Glutamatergic neuron (in vitro differentiated cells): Measurements from ENCODE around the gene SLC4A8. TPM values are rescaled to one million over a fixed set of nuclear protein-coding genes. Genes with fewer than 3 reads are reported as not detected.

ENCODE experiments used
- DNase-seq: peaks from one replicate; pipeline ENCODE4 v3.0.0; 2022
- H3K27ac Mint-ChIP-seq: one replicate; pipeline ENCODE4 v1.8.0; 2020; ENCODE audit warnings: mild to moderate bottlenecking, mixed read lengths, inconsistent platforms; ENCODE audit not compliant: unreplicated experiment
- H3K27me3 Mint-ChIP-seq: one replicate; pipeline ENCODE4 v1.8.0; 2020; ENCODE audit warnings: mild to moderate bottlenecking, moderate library complexity, mixed read lengths, inconsistent platforms; ENCODE audit not compliant: unreplicated experiment
- H3K36me3 Mint-ChIP-seq: one replicate; pipeline ENCODE4 v1.8.0; 2020; ENCODE audit warnings: mild to moderate bottlenecking, mixed read lengths, inconsistent platforms; ENCODE audit not compliant: unreplicated experiment
- H3K4me1 Mint-ChIP-seq: one replicate; pipeline ENCODE4 v1.8.0; 2020; ENCODE audit warnings: mild to moderate bottlenecking, low read depth, mixed read lengths, inconsistent platforms; ENCODE audit not compliant: unreplicated experiment
- H3K4me3 Mint-ChIP-seq: one replicate; pipeline ENCODE4 v1.8.0; 2020; ENCODE audit warnings: mild to moderate bottlenecking, mixed read lengths, inconsistent platforms; ENCODE audit not compliant: unreplicated experiment
- H3K9me3 Mint-ChIP-seq: one replicate; pipeline ENCODE4 v1.8.0; 2020; ENCODE audit warnings: mild to moderate bottlenecking, moderate library complexity, mixed read lengths, inconsistent platforms; ENCODE audit not compliant: unreplicated experiment
- CTCF ChIP-seq: fragments of 200-600 bp; sonication (generic); IDR thresholded peaks from one replicate; pipeline ENCODE4 v1.5.0; 2021; ENCODE audit not compliant: partially characterized antibody, unreplicated experiment
- total RNA-seq: library from RNA; stranded (reverse); fragmentation: NEBNext Ultra II Directional; extraction: Animal tissue kit (Norgen Biotek cat#: 25700); gene quantifications from one replicate; pipeline ENCODE4 v1.2.1, GENCODE V29; 2021; ENCODE audit not compliant: unreplicated experiment

The SLC4A8 gene
- total RNA-seq, 1 donor from 2014 or later = 80.0 TPM

- Mint-ChIP-seq H3K4me3 (no peak overlapping the region), H3K9me3 (peaks cover 7% of the 10 kb centered on the region), H3K36me3 (no peaks in the 10 kb centered on the region), H3K27ac (no peak overlapping the region), H3K4me1 (peaks cover 16% of the 10 kb centered on the region), H3K27me3 (peaks cover 15% of the 10 kb centered on the region)
- no peak for DNase-seq
- TF ChIP-seq CTCF = no peak
These were observed 98.1 kb downstream of the SLC4A8 start for GRCh38 chr12:51522696-51523095.

- DNase-seq = no peak
- Mint-ChIP-seq H3K36me3 (no peaks in the 10 kb centered on the region), H3K27me3 (peaks cover 15% of the 10 kb centered on the region), H3K27ac (no peak overlapping the region), H3K9me3 (peaks cover 7% of the 10 kb centered on the region), H3K4me1 (peaks cover 17% of the 10 kb centered on the region), H3K4me3 (no peak overlapping the region)
- no peak for TF ChIP-seq CTCF
These were observed 99.8 kb downstream of the SLC4A8 start for GRCh38 chr12:51524386-51524901.

- Mint-ChIP-seq H3K9me3 (peaks cover 7% of the 10 kb centered on the region), H3K4me1 (peaks cover 12% of the 10 kb centered on the region), H3K36me3 (no peaks in the 10 kb centered on the region), H3K4me3 (no peak overlapping the region), H3K27ac (no peak overlapping the region), H3K27me3 (peaks cover 9% of the 10 kb centered on the region)
- no peak for DNase-seq
- no peak for TF ChIP-seq CTCF
These were observed 100.9 kb downstream of the SLC4A8 start for GRCh38 chr12:51525518-51525917.

- Mint-ChIP-seq H3K9me3 (peaks cover 3% of the 10 kb centered on the region), H3K36me3 (no peaks in the 10 kb centered on the region), H3K27ac (no peak overlapping the region), H3K4me1 (peaks cover 21% of the 10 kb centered on the region), H3K4me3 (no peak overlapping the region), H3K27me3 (peaks cover 10% of the 10 kb centered on the region)
- TF ChIP-seq CTCF = no peak
- no peak for DNase-seq
These were observed 103.3 kb downstream of the SLC4A8 start for GRCh38 chr12:51527966-51528365.

- no peaks in the 10 kb centered on the region for H3K36me3 Mint-ChIP-seq
- H3K27me3 Mint-ChIP-seq = peaks cover 10% of the 10 kb centered on the region
- peaks cover 3% of the 10 kb centered on the region for H3K9me3 Mint-ChIP-seq
- DNase-seq = no peak
- H3K4me1 Mint-ChIP-seq = peaks cover 28% of the 10 kb centered on the region
- no peak overlapping the region for H3K4me3 Mint-ChIP-seq
- no peak for TF ChIP-seq CTCF
- H3K27ac Mint-ChIP-seq = peak overlapping the region; percentile 26
These were observed 104.4 kb downstream of the SLC4A8 start for GRCh38 chr12:51528852-51529650.
